GM18502 (cell line): ENCODE results near the gene MYH9.
"Not testable (repeated sequence)": the region's sequence is repeated elsewhere in the genome, so short reads cannot be mapped to it uniquely, and the experiment has no call there.

Experiments
- ATAC-seq: cut with Tn5 transposase; IDR thresholded peaks from one replicate; pipeline ENCODE4 v1.9.1; 2021; ENCODE audit warnings: mild to moderate bottlenecking; ENCODE audit not compliant: unreplicated experiment, poor library complexity

MYH9 gene

GRCh38 chr22:36282328-36282831 is 105.4 kb downstream of the MYH9 start:
- no peak for ATAC-seq

GRCh38 chr22:36281781-36282327 is 105.9 kb downstream of the MYH9 start:
- no peak for ATAC-seq

GRCh38 chr22:36280379-36280778 is 107.4 kb downstream of the MYH9 start:
- ATAC-seq = no peak

- ATAC-seq = no peak
Measured at GRCh38 chr22:36279219-36279666, 108.5 kb downstream of the MYH9 start.

GRCh38 chr22:36277482-36278291 is 110.1 kb downstream of the MYH9 start:
- no peak for ATAC-seq

- ATAC-seq = no peak
Measured at GRCh38 chr22:36274531-36274930, 113.2 kb downstream of the MYH9 start.

- not testable (repeated sequence) for ATAC-seq
Measured at GRCh38 chr22:36271951-36272350, 115.8 kb downstream of the MYH9 start.

- ATAC-seq = not testable (repeated sequence)
Measured at GRCh38 chr22:36271231-36271630, 116.5 kb downstream of the MYH9 start.

- ATAC-seq = no peak
Measured at GRCh38 chr22:36267896-36268485, 119.8 kb downstream of the MYH9 start.

- no peak for ATAC-seq
Measured at GRCh38 chr22:36267058-36267457, 120.7 kb downstream of the MYH9 start.

- not testable (repeated sequence) for ATAC-seq
Measured at GRCh38 chr22:36263886-36264664, 123.7 kb downstream of the MYH9 start.

- ATAC-seq = not testable (repeated sequence)
Measured at GRCh38 chr22:36263216-36263673, 124.5 kb downstream of the MYH9 start.

GRCh38 chr22:36262307-36262706 is 125.5 kb downstream of the MYH9 start:
- not testable (repeated sequence) for ATAC-seq

GRCh38 chr22:36261675-36262074 is 126.1 kb downstream of the MYH9 start:
- not testable (repeated sequence) for ATAC-seq

- ATAC-seq = no peak
Measured at GRCh38 chr22:36259615-36260300, 128.0 kb downstream of the MYH9 start.

- no peak for ATAC-seq
Measured at GRCh38 chr22:36258701-36259614, 128.8 kb downstream of the MYH9 start.

GRCh38 chr22:36257948-36258670 is 129.7 kb downstream of the MYH9 start:
- no peak for ATAC-seq

- ATAC-seq = no peak
Measured at GRCh38 chr22:36257308-36257707, 130.5 kb downstream of the MYH9 start.
